Measurements from ENCODE around the gene ACOT13.

DNA sequence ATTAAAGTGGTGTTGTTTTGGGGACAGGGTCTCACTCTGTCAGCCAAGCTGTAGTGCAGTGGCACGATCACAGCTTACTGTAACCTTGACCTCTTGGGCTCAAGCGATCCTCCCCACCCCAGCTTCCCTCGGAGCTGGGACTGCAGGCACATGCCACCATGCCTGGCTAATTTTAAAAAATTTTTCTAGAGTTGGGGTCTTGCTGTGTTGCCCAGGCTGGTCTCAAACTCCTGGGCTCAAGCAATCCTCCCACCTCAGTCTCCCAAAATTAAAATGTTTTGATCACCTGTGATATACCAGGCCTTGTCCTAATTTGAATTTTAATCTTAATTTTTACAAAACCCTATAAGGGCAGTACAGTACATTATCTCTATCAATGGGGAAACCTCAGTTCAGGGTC lies 25.5 kb downstream of the ACOT13 start:
- TF ChIP-seq, protein P1, sequence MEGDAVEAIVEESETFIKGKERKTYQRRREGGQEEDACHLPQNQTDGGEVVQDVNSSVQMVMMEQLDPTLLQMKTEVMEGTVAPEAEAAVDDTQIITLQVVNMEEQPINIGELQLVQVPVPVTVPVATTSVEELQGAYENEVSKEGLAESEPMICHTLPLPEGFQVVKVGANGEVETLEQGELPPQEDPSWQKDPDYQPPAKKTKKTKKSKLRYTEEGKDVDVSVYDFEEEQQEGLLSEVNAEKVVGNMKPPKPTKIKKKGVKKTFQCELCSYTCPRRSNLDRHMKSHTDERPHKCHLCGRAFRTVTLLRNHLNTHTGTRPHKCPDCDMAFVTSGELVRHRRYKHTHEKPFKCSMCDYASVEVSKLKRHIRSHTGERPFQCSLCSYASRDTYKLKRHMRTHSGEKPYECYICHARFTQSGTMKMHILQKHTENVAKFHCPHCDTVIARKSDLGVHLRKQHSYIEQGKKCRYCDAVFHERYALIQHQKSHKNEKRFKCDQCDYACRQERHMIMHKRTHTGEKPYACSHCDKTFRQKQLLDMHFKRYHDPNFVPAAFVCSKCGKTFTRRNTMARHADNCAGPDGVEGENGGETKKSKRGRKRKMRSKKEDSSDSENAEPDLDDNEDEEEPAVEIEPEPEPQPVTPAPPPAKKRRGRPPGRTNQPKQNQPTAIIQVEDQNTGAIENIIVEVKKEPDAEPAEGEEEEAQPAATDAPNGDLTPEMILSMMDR (IDR thresholded peaks at IDR 0.05) = no peak
- no peak for TF ChIP-seq POLR2A (IDR thresholded peaks at IDR 0.05)
- no peak for TF ChIP-seq EP300 (IDR thresholded peaks at IDR 0.05)
- no peak for TF ChIP-seq POLR2AphosphoS5 (IDR thresholded peaks at IDR 0.05)

Measured in gastroesophageal sphincter (tissue), 3 donors.